ENCODE data around the gene TMEM119.
"Not testable (repeated sequence)": the region's sequence is repeated elsewhere in the genome, so short reads cannot be mapped to it uniquely, and the experiment has no call there.

TMEM119 gene

DNA sequence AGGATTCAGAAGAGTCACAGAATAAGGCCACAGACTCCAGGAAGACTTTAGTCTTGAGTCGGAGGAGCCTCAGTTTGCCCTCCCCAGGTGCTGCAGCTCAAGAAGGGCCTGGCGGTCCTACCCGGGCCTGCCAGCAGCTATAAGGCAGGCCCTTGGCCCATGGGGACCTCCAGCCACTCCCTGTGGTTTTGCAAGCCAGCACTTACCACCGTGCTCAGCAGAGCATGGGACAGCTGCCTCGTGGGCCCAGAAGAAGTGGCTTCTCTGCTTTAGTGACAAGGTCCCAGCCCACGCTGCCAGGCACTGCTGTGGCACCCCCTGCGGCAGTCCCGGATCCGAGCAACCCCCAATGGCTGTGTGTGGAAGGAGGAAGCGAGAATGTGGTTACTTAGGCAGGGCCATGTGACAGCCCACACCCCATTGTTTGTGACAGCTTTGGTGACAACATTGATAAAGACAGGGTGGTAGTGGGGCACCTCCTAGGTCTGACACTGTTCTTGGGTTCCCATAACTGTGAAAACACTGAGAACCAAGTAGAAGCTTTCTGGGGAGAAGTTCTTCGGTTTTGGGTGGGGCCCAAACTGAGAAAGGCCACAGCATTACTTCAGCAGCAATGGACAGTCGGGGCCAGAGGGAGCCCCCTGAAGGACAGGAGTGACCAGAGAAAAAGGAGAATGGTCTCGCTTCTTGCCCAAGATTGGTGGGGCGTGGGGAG lies 35.8 kb upstream of the TMEM119 start, which contains the start of gene SELPLG:
Gene SELPLG, minus strand, starts transcription at position 361 of the 715 bp plus-strand sequence. CDS start 9,587 bp downstream, outside the sequence.
- peak; percentile 82 to 89 for DNase-seq

DNA sequence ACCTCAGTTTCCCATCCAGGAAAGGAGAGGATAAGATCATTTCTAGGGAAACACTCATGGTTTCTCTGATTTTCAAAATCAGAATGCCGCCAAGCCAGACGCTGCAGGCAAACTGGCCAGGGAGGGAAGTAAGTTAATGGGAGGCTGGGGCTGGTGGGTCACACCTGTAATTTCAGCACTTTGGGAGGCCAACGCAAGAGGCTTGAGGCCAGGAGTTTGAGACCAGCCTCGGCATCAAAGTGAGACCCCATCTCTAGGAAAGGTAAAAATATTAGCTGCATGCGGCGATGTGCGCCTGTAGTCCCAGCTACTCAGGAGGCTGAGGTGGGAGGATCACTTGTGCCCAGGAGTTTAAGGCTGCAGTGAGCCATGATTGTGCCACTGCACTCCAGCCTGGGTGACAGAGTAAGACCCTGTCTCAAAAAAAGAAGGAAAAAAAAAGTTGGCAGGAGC lies 35.2 kb upstream of the TMEM119 start:
- no peak for DNase-seq

DNA sequence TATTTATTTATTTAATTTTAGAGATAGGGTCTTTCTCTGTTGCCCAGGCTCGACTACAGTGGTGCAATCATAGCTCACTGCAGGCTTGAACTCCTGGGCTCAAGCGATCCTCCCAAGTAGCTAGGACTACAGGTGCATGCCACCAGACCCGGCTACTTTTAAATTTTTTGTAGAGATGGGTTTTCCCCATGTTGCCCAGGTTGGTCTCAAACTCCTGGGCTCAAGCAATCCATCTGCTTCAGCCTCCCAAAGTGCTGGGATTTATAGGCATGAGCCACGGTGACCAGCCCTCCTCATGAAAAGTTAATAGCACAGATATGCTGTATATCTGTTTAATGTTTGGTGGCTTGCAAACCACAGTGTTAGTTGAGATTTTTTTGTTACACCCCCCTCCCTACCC lies 33.4 kb upstream of the TMEM119 start:
- DNase-seq = not testable (repeated sequence)

- DNase-seq = no peak
These were observed 32.8 kb upstream of the TMEM119 start for GRCh38 chr12:108630481-108631207.

- DNase-seq = peak; percentile 27 to 39
These were observed 32.1 kb upstream of the TMEM119 start for GRCh38 chr12:108629824-108630476.

GRCh38 chr12:108629151-108629550 lies 31.3 kb upstream of the TMEM119 start:
- no peak for DNase-seq

- no peak for DNase-seq
These were observed 29.4 kb upstream of the TMEM119 start for GRCh38 chr12:108627134-108627920.

DNA sequence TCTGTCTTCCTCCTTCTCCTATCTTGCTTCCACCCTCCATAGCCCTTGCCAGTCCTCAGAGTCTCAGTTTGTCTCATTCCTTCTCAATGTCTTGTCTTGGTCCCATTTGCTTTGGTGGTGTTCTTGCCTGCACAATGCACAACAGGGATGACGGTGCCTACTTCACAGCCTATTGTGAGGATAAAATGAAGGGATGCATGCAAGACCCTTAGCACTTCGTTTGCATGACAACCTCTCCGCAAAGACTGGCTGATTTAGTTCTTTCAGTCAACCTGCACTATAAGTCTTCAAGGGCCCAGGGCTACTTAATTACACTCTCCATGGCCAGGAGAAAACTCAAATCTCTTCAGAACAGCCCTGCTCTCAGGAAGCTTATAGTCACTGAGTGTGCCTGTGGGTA lies 27.3 kb upstream of the TMEM119 start:
- no peak for DNase-seq

- no peak for DNase-seq
These were observed 25.7 kb upstream of the TMEM119 start for GRCh38 chr12:108623577-108623976.

DNA sequence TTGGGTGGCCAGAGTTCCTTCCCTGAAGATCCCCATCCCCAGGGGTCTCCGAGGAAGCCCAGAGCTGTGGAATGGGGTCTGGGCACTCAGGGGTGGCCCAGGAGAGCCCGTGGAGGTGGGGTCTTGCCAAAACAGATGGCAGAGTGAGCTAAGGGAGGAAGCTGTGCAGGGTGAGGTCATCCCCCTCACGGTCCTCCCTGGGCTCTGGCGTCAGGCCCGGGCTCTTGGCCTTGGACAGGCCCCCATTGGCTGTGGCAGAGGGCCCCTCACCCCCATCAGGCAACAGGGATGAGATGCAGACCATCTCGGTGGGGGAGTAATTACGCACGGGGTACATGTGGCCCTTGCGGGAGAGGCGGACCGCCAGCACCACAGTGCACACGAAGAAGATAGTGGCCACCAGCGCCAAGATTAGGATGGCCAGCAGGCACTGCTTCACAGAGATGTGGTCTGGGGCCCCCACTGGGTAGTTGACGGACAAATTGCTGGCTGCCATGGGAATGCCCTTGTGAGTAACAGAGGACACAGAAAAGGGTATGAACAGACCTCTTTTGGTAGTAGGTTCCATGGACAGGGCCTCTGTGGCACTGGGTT lies 25.1 kb upstream of the TMEM119 start:
- no peak for DNase-seq

- DNase-seq = no peak
These were observed 24.5 kb upstream of the TMEM119 start for GRCh38 chr12:108622421-108622820.

GRCh38 chr12:108621161-108621560 lies 23.3 kb upstream of the TMEM119 start:
- no peak for DNase-seq

DNA sequence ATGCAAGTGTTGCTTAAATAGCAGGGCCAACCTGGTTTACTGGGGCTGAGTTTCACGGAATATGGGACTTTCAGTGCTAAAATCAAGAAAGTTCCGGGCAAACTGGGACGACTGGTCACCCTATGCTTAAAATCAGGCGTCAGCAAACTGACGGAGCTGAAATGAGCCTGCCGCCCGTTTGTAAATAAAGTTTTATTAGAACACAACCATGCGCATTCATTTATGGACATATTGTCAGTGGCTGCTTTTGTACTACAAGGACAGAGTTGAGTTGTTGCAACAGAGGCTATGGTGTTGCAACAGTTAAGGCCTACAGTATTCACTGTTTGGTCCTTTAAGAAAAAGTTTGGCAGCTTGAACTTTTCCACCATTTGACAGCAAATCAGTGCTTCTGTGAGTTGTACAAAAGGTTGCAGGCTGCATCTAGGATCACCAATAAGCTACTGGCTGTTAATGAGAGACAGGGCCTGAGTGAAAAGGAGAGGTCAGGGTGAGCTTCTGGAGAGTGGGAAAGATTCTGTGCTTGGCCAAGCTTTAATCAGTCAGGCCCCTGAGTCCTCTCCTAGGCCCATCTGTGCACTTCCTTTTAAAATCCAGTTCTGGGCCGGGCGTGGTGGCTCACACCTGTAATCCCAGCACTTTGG lies 22.5 kb upstream of the TMEM119 start:
- peak; percentile 72 to 73 for DNase-seq

GRCh38 chr12:108619369-108620160 lies 21.7 kb upstream of the TMEM119 start:
- no peak for DNase-seq

- DNase-seq = not testable (repeated sequence)
These were observed 21.0 kb upstream of the TMEM119 start for GRCh38 chr12:108618953-108619274.

DNA sequence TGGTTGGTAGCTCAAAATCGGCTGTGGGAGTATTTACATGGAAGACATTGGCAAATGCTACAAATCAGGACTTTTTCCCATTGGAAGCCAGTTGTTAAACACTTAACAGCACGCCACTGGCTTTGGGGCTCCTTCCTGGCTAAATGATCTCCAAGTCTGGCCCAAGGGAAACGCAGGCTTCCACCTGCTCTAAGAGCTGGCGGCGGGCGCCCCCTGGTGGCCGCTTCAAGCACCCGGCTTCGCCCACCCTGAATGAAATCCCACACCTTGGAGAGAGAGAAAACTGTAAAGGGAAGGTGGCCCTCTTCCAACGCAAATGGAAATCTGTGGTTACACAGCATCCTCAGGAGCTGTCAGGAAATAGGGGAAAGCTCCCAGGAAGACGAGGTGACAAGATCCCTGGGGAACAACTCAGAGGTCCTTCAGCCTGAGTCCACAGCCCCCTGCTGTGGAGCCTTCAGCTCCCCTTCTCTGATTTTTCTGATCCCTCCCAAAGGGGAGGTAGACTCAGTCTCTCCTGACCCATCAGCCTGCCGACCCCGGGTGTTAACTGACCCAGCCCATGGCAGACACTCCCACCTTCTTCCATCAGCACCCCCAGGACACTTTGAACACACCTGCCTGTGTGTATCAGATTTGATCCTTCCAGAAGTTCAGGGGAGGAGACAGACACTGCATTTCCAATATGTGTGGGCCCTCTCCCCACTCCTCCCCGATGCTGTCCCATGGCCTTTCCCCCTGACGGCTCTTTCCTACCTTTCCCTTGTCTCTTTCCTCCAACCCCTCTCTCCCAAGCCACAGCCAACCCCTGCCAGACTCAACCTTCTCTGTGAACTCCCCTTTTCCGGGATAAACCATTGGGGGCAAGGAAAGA lies 20.4 kb upstream of the TMEM119 start:
- DNase-seq = peak; percentile 55 to 71

DNA sequence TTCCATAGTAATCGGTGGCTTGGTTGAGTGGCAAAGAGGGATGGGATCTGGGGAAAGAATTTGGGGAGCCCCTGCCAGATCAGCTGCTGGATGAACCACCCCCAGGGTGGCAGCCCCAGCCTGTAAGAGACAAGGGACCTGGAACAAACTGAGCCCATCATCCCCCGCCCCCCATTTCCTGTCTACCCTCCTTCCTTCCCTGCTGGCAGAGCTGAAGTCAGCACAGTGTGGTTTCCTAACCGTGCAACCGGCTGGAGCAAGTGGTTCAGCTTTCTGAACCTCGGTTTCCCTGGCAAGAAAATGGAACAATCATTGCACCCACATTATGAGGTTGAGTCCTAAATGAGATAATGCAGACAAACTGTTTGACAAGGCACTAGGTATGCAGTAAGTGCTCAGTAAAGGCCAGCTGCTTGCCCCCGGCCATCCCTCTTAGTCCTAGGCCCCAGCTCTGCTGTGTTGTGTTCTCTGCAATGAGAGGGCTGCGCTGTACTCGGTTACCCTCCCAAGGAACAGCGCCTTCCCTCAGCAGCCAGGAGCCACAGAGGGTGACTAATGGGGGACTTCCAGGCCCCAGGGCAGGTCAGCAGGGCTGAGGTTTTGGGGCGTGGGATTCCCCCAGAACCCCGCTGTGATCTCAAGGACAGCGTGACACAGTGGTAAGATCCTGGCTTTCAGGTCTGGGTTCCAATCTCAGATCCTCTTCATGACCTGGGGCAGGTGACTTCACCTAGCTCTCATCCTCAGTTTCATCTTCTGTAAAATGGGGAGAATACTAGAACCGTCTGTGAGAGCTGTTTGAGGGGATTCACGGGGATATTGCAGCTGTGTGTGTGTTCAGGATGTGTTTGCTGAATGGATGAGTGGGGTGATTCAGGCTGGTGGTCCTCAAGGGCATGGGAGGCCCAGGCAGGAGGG lies 19.3 kb upstream of the TMEM119 start:
- DNase-seq = peak; percentile 23 to 36

DNA sequence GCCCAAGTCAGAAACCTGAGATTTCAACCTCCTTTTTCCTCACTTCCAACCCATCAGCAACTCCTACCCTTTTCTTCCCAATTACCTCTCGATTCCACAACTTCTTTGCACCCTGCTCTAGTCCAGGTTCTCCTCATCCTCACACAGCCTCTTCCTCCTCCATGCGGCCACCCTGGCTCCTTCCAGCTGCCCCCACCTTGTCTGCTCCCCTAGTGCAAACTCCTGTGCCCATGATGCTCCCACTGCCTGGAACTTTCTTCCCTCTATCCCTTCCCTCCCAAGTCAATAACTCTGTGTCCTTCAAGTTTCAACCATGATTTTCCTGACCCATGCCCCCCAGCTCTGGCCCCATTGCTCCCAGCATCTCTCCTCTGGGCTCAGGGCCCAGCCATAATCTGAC lies 18.5 kb upstream of the TMEM119 start:
- no peak for DNase-seq

DNA sequence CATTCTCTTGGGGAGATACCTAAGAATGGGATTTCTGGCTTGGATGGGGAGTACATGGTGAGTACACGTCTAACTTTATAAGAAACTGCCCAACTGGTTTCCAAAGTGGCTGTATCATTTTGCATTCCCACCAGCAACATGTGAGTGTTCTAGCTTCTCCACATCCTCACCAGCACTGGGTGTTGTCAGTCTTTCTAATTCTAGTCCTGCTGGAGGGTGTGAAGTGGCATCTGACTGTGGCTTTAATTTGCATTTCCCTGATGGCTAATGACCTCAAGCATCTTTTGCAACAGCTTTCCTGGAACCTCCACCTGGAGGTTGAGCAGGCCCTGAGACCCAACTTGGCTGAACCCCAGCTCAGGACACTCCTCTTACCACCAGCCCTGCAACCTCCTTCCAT lies 18.0 kb upstream of the TMEM119 start:
- DNase-seq = no peak
